ENCODE measurements around the gene ITGA1. TPM values are rescaled to one million over a fixed set of nuclear protein-coding genes. Genes with fewer than 3 reads are reported as not detected.

Gene ITGA1
- total and polyA plus RNA-seq, 2 of the 13 experiments (the other 11 are each of a cell fraction or from before 2014, with no cell fraction given) = 23.1 to 28.6 TPM

- TF ChIP-seq ZNF331 (CRISPR knock-in tag; IDR thresholded peaks at IDR 0.05) = no peak
- TF ChIP-seq, protein P1, sequence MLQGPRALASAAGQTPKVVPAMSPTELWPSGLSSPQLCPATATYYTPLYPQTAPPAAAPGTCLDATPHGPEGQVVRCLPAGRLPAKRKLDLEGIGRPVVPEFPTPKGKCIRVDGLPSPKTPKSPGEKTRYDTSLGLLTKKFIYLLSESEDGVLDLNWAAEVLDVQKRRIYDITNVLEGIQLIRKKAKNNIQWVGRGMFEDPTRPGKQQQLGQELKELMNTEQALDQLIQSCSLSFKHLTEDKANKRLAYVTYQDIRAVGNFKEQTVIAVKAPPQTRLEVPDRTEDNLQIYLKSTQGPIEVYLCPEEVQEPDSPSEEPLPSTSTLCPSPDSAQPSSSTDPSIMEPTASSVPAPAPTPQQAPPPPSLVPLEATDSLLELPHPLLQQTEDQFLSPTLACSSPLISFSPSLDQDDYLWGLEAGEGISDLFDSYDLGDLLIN (CRISPR knock-in tag; IDR thresholded peaks at IDR 0.05; ENCODE audit: borderline replicate concordance) = no peak
- no peak for TF ChIP-seq ZNF616 (CRISPR knock-in tag; IDR thresholded peaks at IDR 0.05; ENCODE audit: low read depth)
- TF ChIP-seq ESRRA (CRISPR knock-in tag; IDR thresholded peaks at IDR 0.05; ENCODE audit: low read depth) = no peak
- TF ChIP-seq POGZ (CRISPR knock-in tag; IDR thresholded peaks at IDR 0.05) = no peak
- TF ChIP-seq, protein P2, sequence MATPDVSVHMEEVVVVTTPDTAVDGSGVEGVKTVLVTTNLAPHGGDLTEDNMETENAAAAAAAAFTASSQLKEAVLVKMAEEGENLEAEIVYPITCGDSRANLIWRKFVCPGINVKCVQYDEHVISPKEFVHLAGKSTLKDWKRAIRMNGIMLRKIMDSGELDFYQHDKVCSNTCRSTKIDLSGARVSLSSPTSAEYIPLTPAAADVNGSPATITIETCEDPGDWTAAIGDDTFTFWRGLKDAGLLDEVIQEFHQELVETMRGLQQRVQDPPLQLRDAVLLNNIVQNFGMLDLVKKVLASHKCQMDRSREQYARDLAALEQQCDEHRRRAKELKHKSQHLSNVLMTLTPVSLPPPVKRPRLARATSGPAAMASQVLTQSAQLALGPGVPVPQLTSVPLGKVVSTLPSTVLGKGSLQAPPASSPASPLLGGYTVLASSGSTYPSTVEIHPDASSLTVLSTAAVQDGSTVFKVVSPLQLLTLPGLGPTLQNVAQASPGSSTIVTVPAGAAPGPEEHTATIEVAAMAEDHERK (CRISPR knock-in tag; IDR thresholded peaks at IDR 0.05; ENCODE audit: low read depth) = no peak
- no peak for TF ChIP-seq ZSCAN20 (CRISPR knock-in tag; IDR thresholded peaks at IDR 0.05; ENCODE audit: borderline replicate concordance)
These were observed 17.3 kb upstream of the ITGA1 start (continued) for GRCh38 chr5:52770287-52770939.

DNA sequence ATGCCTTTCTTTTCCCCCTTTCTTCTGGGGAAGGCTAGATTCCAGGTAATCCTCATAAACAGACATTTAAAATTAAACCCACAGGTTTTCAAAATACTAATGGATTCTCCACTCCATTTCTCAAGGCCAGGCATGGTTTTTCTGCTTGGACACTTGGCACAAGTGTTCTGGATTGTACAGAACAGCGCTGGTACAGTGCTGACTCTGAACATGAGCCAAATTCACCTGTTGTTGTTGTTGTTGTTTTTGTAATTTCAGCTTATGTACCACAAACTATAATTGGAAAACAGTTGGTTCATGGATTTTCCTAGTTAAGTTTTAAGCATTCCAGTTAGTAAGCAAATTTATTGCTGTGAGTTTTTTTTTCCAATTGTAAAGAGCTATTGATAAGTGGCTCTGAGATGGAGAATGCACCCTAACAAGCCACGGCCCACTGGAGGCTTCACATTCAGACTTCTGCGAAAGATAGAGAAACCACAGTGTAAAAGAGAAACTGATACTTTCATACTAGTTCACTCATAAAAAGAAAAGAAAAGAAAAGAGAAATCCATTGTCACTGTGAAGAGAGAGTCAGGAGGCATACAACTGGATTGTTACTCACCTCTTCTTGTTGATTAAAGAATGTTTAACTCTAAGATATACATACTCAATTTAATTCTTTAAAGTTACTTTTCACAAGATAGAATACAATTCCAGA, 16.2 kb upstream of the ITGA1 start:
- DNase-seq (ENCODE audit: low spot score) = no peak
- 41% methylated on average over 3 of the region's 3 CpGs for WGBS (ENCODE audit: low lambda C conversion rate)
- intact Hi-C loops (cut with micrococcal nuclease; ENCODE audit: unreplicated experiment) = no loop called here

More for the DNA sequence above, 16.2 kb upstream of the ITGA1 start:
- Histone ChIP-seq H3K36me3 (replicated peaks in 1 of 2; ENCODE audit: control insufficient read depth in 1 of 2, insufficient read depth in 2 of 2, low read length in 2 of 2) (no peaks in the 10 kb centered on the region), H3K79me2 (ENCODE audit: insufficient read depth, low read length) (no peaks in the 10 kb centered on the region), H3K27ac (ENCODE audit: extremely low read length, insufficient read depth, low read length) (no peak overlapping the region), H3K9me3 (ENCODE audit: low read length) (no peaks in the 10 kb centered on the region), H3K4me1 (ENCODE audit: insufficient read depth, low read length) (peaks cover 4% of the 10 kb centered on the region; the same call in 1 of the 2 replicates), H2AFZ (ENCODE audit: low read length) (no peak overlapping the region), H3K4me2 (ENCODE audit: low read depth, low read length) (no peak overlapping the region), H3K4me3 (replicated peaks in 1 of 3; ENCODE audit: insufficient read depth in 1 of 3, low read depth in 2 of 3, low read length in 3 of 3) (no peak overlapping the region), H3K27me3 (ENCODE audit: control insufficient read depth in 1 of 2, insufficient read depth in 2 of 2, low read length in 2 of 2) (no peaks in the 10 kb centered on the region; a peak in 3 of 5 replicates), H3K9ac (ENCODE audit: insufficient read depth, low read depth, low read length) (no peak overlapping the region), H4K20me1 (ENCODE audit: insufficient read depth, low read length) (no peaks in the 10 kb centered on the region)
- ChIA-PET CTCF (ENCODE audit: low intra/inter-chr PET ratio, low total read pairs) (no interaction called here), POLR2A (no interaction called here)
- FAIRE-seq (no peak), ATAC-seq (no peak)
- no peak for TF ChIP-seq ZNF275 (CRISPR knock-in tag; IDR thresholded peaks at IDR 0.05; ENCODE audit: borderline replicate concordance)
- TF ChIP-seq, protein P3, sequence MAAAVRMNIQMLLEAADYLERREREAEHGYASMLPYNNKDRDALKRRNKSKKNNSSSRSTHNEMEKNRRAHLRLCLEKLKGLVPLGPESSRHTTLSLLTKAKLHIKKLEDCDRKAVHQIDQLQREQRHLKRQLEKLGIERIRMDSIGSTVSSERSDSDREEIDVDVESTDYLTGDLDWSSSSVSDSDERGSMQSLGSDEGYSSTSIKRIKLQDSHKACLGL (CRISPR knock-in tag; IDR thresholded peaks at IDR 0.05) = no peak
- in situ Hi-C loops (cut with HindIII; ENCODE audit: extremely low pct_ligation_motif_present, low pct_unique_long_range_greater_than_20kb) = no loop called here
- BruUV-seq (replicated peaks) = no TSS peak

All from HepG2 (cell line).